OCI-LY3 (cell line): ENCODE results near the gene EPHA1.

ENCODE experiments used
- H2AFZ ChIP-seq: fragments of 200-600, 300-600 bp; shearing (Covaris generic); 2 replicates; pipeline ENCODE4 v1.6.0; 2014; ENCODE audit warnings: antibody characterized with exemption, low read depth, low read length
- H3K27ac ChIP-seq: fragments of 200-600, 300-600 bp; sonication (generic); 2 replicates; pipeline ENCODE4 v1.5.1; 2014; ENCODE audit warnings: mild to moderate bottlenecking, low read length, moderate library complexity, mixed read lengths
- H3K27me3 ChIP-seq: fragments of 200-600, 300-600 bp; sonication (generic); 2 replicates; pipeline ENCODE4 v1.6.1; 2014; ENCODE audit warnings: low read depth, low read length, mixed read lengths
- H3K36me3 ChIP-seq: fragments of 200-600, 300-600 bp; sonication (generic); replicated peaks from 2 replicates; pipeline ENCODE3; 2014; ENCODE audit warnings: low read depth, low read length, mixed read lengths
- H3K4me1 ChIP-seq: fragments of 300-600, 200-600 bp; sonication (generic); 2 replicates; pipeline ENCODE4 v1.6.1; 2014; ENCODE audit warnings: low read length, mixed read lengths
- H3K4me2 ChIP-seq: fragments of 200-600, 300-600 bp; sonication (generic); 2 replicates; pipeline ENCODE4 v1.6.1; 2014; ENCODE audit warnings: low read length, mixed read lengths
- H3K4me3 ChIP-seq: fragments of 300-600, 200-600 bp; sonication (generic); 2 replicates; pipeline ENCODE4 v1.5.1; 2014; ENCODE audit warnings: antibody characterized with exemption, mild to moderate bottlenecking, low read length, moderate library complexity
- H3K79me2 ChIP-seq: fragments of 300-600, 200-600 bp; shearing (Covaris generic); 2 replicates; pipeline ENCODE4 v1.6.1; 2014; ENCODE audit warnings: mild to moderate bottlenecking, low read length, mixed read lengths
- H3K9ac ChIP-seq: fragments of 300-600, 200-600 bp; shearing (Covaris generic); 2 replicates; pipeline ENCODE4 v1.6.0; 2014; ENCODE audit warnings: mild to moderate bottlenecking, low read length, moderate library complexity
- H3K9me3 ChIP-seq: fragments of 200-600, 300-600 bp; shearing (Covaris generic); 2 replicates; pipeline ENCODE4 v1.6.1; 2014; ENCODE audit warnings: low read length, mixed read lengths; ENCODE audit not compliant: insufficient read depth
- H4K20me1 ChIP-seq: fragments of 200-600, 300-600 bp; sonication (generic); 2 replicates; pipeline ENCODE4 v1.6.1; 2016; ENCODE audit warnings: low read length, mixed read lengths; ENCODE audit not compliant: insufficient read depth
- EZH2phosphoT487 ChIP-seq: fragments of 200-600 bp; shearing (Covaris generic); IDR thresholded peaks from 2 replicates; pipeline ENCODE4 v1.6.1; 2018; ENCODE audit warnings: antibody characterized with exemption, mixed run types, low read depth
- TF ChIP-seq, protein P1 (sequence below): fragments of 200-600, 300-600 bp; sonication (generic); IDR thresholded peaks from 2 replicates; pipeline ENCODE4 v1.5.1; 2014; ENCODE audit warnings: antibody characterized with exemption, low read length, low read depth

EPHA1 gene

GRCh38 chr7:143381427-143382125, 27.1 kb downstream of the EPHA1 start:
- peaks cover 28% of the 10 kb centered on the region for H3K79me2 ChIP-seq
- H3K27me3 ChIP-seq = no peaks in the 10 kb centered on the region
- peak overlapping the region; percentile 83 for H3K4me2 ChIP-seq
- peaks cover 14% of the 10 kb centered on the region for H3K4me1 ChIP-seq
- H3K9me3 ChIP-seq = no peaks in the 10 kb centered on the region
- no peak overlapping the region for H2AFZ ChIP-seq
- peaks cover 9% of the 10 kb centered on the region for H3K36me3 ChIP-seq
- H3K4me3 ChIP-seq = peak overlapping the region; percentile 93
- H4K20me1 ChIP-seq = peaks cover 14% of the 10 kb centered on the region
- peak overlapping the region; percentile 76 for H3K27ac ChIP-seq
- TF ChIP-seq, protein P1, sequence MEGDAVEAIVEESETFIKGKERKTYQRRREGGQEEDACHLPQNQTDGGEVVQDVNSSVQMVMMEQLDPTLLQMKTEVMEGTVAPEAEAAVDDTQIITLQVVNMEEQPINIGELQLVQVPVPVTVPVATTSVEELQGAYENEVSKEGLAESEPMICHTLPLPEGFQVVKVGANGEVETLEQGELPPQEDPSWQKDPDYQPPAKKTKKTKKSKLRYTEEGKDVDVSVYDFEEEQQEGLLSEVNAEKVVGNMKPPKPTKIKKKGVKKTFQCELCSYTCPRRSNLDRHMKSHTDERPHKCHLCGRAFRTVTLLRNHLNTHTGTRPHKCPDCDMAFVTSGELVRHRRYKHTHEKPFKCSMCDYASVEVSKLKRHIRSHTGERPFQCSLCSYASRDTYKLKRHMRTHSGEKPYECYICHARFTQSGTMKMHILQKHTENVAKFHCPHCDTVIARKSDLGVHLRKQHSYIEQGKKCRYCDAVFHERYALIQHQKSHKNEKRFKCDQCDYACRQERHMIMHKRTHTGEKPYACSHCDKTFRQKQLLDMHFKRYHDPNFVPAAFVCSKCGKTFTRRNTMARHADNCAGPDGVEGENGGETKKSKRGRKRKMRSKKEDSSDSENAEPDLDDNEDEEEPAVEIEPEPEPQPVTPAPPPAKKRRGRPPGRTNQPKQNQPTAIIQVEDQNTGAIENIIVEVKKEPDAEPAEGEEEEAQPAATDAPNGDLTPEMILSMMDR = no peak
- TF ChIP-seq EZH2phosphoT487 = no peak
- peak overlapping the region; percentile 98 for H3K9ac ChIP-seq

- H2AFZ ChIP-seq = peak within 1 kb of the TSS; percentile 85
- H3K27ac ChIP-seq = peak within 1 kb of the TSS; percentile 76
- H3K79me2 ChIP-seq = peaks cover 28% of the 10 kb centered on the region
- peaks cover 9% of the 10 kb centered on the region for H3K36me3 ChIP-seq
- H3K4me3 ChIP-seq = peak within 1 kb of the TSS; percentile 93
- H3K9ac ChIP-seq = peak within 1 kb of the TSS; percentile 98
- peaks cover 8% of the 10 kb centered on the region; the same call in 1 of the 2 replicates for H4K20me1 ChIP-seq
- no peaks in the 10 kb centered on the region for H3K9me3 ChIP-seq
- H3K4me1 ChIP-seq = peaks cover 14% of the 10 kb centered on the region
- peak within 1 kb of the TSS; percentile 86 for H3K4me2 ChIP-seq
- TF ChIP-seq, protein P1 = no peak
- TF ChIP-seq EZH2phosphoT487 = no peak
- H3K27me3 ChIP-seq = no peaks in the 10 kb centered on the region
Measured at GRCh38 chr7:143380646-143381426, 27.8 kb downstream of the EPHA1 start, which contains the start of gene ZYX. Gene ZYX (plus strand): TSS chr7:143381345. CDS start chr7:143381572, 227 bp downstream.

DNA sequence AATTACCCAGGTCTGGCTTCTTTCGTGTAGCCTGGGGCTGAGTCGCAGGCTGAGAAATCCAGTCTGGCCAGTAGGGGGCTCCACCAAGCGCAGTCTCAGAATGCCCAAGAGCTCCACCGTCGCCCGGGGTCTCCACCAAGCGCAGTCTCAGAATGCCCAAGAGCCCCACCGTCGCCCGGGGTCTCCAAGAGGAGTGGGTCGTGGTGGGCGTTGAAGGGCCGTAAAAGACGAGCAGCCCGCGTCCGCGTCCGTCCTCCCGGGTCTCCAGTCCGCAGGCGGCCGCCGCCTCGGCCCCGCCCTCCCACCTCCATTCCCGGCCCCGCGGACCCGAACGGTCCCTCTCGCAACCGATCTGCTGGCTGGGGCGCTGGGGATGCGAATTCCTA, 28.4 kb downstream of the EPHA1 start:
- Histone ChIP-seq H3K4me1 (peaks cover 14% of the 10 kb centered on the region), H3K9me3 (no peaks in the 10 kb centered on the region), H3K9ac (peak overlapping the region; percentile 98), H3K79me2 (peaks cover 27% of the 10 kb centered on the region), H4K20me1 (peaks cover 7% of the 10 kb centered on the region; the same call in 1 of the 2 replicates), H3K36me3 (peaks cover 9% of the 10 kb centered on the region), H3K4me2 (peak overlapping the region; percentile 86), H2AFZ (peak overlapping the region; percentile 85), H3K27me3 (no peaks in the 10 kb centered on the region), H3K27ac (peak overlapping the region; percentile 76), H3K4me3 (peak overlapping the region; percentile 93)
- TF ChIP-seq, protein P1 = peak; percentile 79
- no peak for TF ChIP-seq EZH2phosphoT487

- Histone ChIP-seq H3K79me2 (peaks cover 22% of the 10 kb centered on the region), H3K4me3 (peak overlapping the region; percentile 93), H2AFZ (peak overlapping the region; percentile 53; the same call in 1 of the 2 replicates), H3K27me3 (no peaks in the 10 kb centered on the region), H3K4me1 (peaks cover 16% of the 10 kb centered on the region), H3K4me2 (peak overlapping the region; percentile 86), H3K27ac (no peak overlapping the region), H3K9ac (peak overlapping the region; percentile 98), H3K36me3 (peaks cover 9% of the 10 kb centered on the region), H3K9me3 (no peaks in the 10 kb centered on the region), H4K20me1 (peaks cover 3% of the 10 kb centered on the region; the same call in 1 of the 2 replicates)
- TF ChIP-seq, protein P1 = no peak
- TF ChIP-seq EZH2phosphoT487 = no peak
Measured at GRCh38 chr7:143379611-143380259, 28.9 kb downstream of the EPHA1 start.
